C4-2B (cell line): ENCODE measurements around the gene ANP32B.

Source experiments
- H3K27ac ChIP-seq: fragments of 450-650 bp; 2 replicates; pipeline ENCODE4 v1.5.1; 2017
- CTCF ChIP-seq: fragments of 450-650 bp; conservative IDR thresholded peaks from 2 replicates; pipeline ENCODE4 v1.5.1; 2017; ENCODE audit warnings: mild to moderate bottlenecking
- ZFX ChIP-seq: fragments of 450-650 bp; IDR thresholded peaks from 2 replicates; pipeline ENCODE4 v1.6.1; 2017

Gene ANP32B

GRCh38 chr9:98049288-98050072 lies 66.3 kb downstream of the ANP32B start:
- no peak for TF ChIP-seq ZFX
- no peak for TF ChIP-seq CTCF
- H3K27ac ChIP-seq = no peak overlapping the region

- TF ChIP-seq ZFX = no peak
- no peak for TF ChIP-seq CTCF
- no peak overlapping the region for H3K27ac ChIP-seq
These were observed 67.2 kb downstream of the ANP32B start for GRCh38 chr9:98050351-98050750.

GRCh38 chr9:98054376-98054951 lies 71.3 kb downstream of the ANP32B start:
- TF ChIP-seq CTCF (no peak), ZFX (no peak)
- no peak overlapping the region for H3K27ac ChIP-seq

GRCh38 chr9:98056269-98057137 lies 73.4 kb downstream of the ANP32B start, which contains the start of gene NANS:
NANS (plus strand) TSS chr9:98056732; CDS start chr9:98056809, 77 bp downstream.
- no peak for TF ChIP-seq CTCF
- no peak for TF ChIP-seq ZFX
- peak within 1 kb of the TSS; percentile 82 for H3K27ac ChIP-seq

- no peak for TF ChIP-seq CTCF
- TF ChIP-seq ZFX = no peak
- peak overlapping the region; percentile 82 for H3K27ac ChIP-seq
These were observed 74.1 kb downstream of the ANP32B start for GRCh38 chr9:98057138-98057799.

- H3K27ac ChIP-seq = peak overlapping the region; percentile 44
- no peak for TF ChIP-seq CTCF
- no peak for TF ChIP-seq ZFX
These were observed 79.0 kb downstream of the ANP32B start for GRCh38 chr9:98062161-98062560.
